22Rv1 (cell line): ENCODE data around the gene CBFA2T2.

Experiments used
- H3K27ac ChIP-seq: fragments of 450-650 bp; 2 replicates; pipeline ENCODE4 v1.5.1; 2017
- ZFX ChIP-seq: fragments of 450-650 bp; IDR thresholded peaks from 2 replicates; pipeline ENCODE4 v1.6.1; 2017; ENCODE audit warnings: antibody characterized with exemption, borderline replicate concordance
- TF ChIP-seq, protein P1 (sequence below): fragments of 450-650 bp; IDR thresholded peaks from 2 replicates; pipeline ENCODE4 v1.5.1; 2017; ENCODE audit warnings: mild to moderate bottlenecking

The CBFA2T2 gene

GRCh38 chr20:33686984-33687366 is 197.1 kb downstream of the CBFA2T2 start:
- H3K27ac ChIP-seq, result 0 out of 2 replicates have a peak overlapping the region, but pooled peaks have one; percentile 86
- TF ChIP-seq ZFX, result no peak
- TF ChIP-seq, protein P1, sequence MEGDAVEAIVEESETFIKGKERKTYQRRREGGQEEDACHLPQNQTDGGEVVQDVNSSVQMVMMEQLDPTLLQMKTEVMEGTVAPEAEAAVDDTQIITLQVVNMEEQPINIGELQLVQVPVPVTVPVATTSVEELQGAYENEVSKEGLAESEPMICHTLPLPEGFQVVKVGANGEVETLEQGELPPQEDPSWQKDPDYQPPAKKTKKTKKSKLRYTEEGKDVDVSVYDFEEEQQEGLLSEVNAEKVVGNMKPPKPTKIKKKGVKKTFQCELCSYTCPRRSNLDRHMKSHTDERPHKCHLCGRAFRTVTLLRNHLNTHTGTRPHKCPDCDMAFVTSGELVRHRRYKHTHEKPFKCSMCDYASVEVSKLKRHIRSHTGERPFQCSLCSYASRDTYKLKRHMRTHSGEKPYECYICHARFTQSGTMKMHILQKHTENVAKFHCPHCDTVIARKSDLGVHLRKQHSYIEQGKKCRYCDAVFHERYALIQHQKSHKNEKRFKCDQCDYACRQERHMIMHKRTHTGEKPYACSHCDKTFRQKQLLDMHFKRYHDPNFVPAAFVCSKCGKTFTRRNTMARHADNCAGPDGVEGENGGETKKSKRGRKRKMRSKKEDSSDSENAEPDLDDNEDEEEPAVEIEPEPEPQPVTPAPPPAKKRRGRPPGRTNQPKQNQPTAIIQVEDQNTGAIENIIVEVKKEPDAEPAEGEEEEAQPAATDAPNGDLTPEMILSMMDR, result no peak

DNA sequence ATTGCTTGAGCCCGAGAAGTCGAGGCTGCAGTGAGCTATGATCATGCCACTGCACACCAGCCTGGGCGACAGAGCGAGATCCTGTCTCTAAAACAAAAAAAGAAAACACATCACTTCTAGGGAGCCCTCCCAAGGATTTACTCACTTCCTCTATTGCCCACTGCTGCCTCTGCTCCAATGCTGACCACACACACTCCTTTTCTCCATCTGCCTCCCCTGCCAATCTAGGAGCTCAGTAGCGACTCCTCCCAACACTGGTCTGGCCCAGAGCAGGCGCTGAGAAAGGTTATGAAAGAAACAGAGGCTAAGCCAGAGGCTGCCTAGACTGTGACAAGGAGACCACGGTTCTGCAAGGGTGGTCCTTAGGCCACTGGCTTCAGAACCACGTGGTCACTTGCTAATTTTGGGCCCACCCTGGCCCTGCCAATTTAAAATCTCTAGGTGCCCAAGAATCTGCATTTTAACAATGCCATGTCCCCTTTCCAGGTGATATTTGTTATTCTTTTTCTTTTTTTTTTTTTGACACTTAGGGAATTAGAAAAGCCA is 197.5 kb downstream of the CBFA2T2 start:
- H3K27ac ChIP-seq, result no peak overlapping the region
- TF ChIP-seq, protein P1, result no peak
- TF ChIP-seq ZFX, result no peak

GRCh38 chr20:33687993-33688937 is 198.4 kb downstream of the CBFA2T2 start:
- TF ChIP-seq, protein P1, result no peak
- TF ChIP-seq ZFX, result no peak
- H3K27ac ChIP-seq, result no peak overlapping the region

- no peak overlapping the region for H3K27ac ChIP-seq
- TF ChIP-seq, protein P1, result no peak
- TF ChIP-seq ZFX, result no peak
These were observed 199.1 kb downstream of the CBFA2T2 start for GRCh38 chr20:33688938-33689424.

- H3K27ac ChIP-seq, result no peak overlapping the region
- no peak for TF ChIP-seq ZFX
- TF ChIP-seq, protein P1, result no peak
These were observed 199.6 kb downstream of the CBFA2T2 start for GRCh38 chr20:33689493-33689892.

DNA sequence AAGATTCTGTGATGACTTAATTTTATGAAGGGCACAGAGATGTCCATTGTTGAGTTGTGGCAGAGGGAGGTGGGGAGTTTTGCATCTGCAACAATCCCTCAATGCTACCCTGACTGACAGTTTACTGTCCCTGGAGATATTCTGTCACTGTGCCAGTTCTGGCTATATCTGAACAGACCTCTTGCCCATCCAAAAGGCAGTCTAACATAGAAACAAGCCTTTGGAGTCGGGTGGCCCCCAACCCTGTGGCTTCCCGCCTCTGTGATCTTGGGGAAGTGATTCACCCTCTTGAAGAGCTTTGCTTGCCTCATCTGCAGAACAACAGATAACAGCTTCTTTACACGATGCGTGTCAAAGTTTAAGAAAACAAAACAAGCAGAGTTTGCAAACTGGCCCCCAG is 200.1 kb downstream of the CBFA2T2 start:
- no peak for TF ChIP-seq ZFX
- TF ChIP-seq, protein P1, result no peak
- H3K27ac ChIP-seq, result no peak overlapping the region

- H3K27ac ChIP-seq, result no peak overlapping the region
- no peak for TF ChIP-seq ZFX
- TF ChIP-seq, protein P1, result no peak
These were observed 203.4 kb downstream of the CBFA2T2 start for GRCh38 chr20:33693289-33693688.
